Subcutaneous abdominal adipose tissue (tissue), 5 donors: ENCODE results near the gene NCOA3.

Experiments
- H3K27ac ChIP-seq: one replicate; pipeline ENCODE4 v1.7.0; 2013; ENCODE audit warnings: low read depth, mild to moderate bottlenecking, inconsistent platforms, low read length, moderate library complexity
- H3K27me3 ChIP-seq, 5 donors: one replicate each; pipeline ENCODE4 v1.7.0; 2013; ENCODE audit warnings: low read length in 5 of 5, inconsistent platforms in 1 of 5; ENCODE audit not compliant: control insufficient read depth in 5 of 5, insufficient read depth in 4 of 5
- H3K36me3 ChIP-seq, 5 donors: one replicate each; pipeline ENCODE4 v1.7.0; 2013; ENCODE audit warnings: low read length in 5 of 5; ENCODE audit not compliant: control insufficient read depth in 5 of 5, insufficient read depth in 5 of 5
- H3K4me1 ChIP-seq, 5 donors: one replicate each; pipeline ENCODE4 v1.7.0; 2013; ENCODE audit warnings: low read length in 5 of 5, mild to moderate bottlenecking in 3 of 5, moderate library complexity in 1 of 5; ENCODE audit not compliant: control insufficient read depth in 5 of 5, insufficient read depth in 5 of 5
- H3K4me3 ChIP-seq, 5 donors: one replicate each; pipeline ENCODE4 v1.7.0; 2013; ENCODE audit warnings: low read length in 5 of 5, low read depth in 1 of 5
- H3K9ac ChIP-seq, 5 donors: one replicate each; pipeline ENCODE4 v1.7.0; 2013; ENCODE audit warnings: low read length in 5 of 5, mild to moderate bottlenecking in 4 of 5, moderate library complexity in 3 of 5
- H3K9me3 ChIP-seq, 5 donors: one replicate each; pipeline ENCODE4 v1.7.0; 2013; ENCODE audit warnings: low read length in 5 of 5; ENCODE audit not compliant: control insufficient read depth in 5 of 5
- donor health status: healthy.
- donor health status: healthy.
- donor health status: healthy.
- donor health status: healthy.
- donor health status: healthy.

NCOA3 gene

DNA sequence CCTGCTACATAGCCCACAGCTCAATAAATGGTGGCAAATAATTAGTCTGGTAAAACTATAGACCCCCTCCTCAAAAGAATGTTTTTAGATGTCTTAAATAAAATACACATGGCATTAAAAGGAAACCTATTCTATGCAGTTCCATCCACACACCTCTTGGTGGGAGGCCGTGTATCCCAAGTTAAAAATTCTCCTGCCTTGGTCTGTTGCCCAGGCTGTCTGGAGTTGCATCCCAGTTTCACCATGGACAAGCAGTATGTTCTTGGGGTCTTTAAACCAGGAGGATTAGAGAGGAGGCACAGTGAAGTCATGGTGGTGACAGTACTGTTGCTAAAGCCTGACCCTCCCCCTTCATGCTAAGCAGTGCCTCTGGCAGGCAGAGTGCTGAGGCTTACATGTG lies 188.0 kb downstream of the NCOA3 start:
- no peaks in the 10 kb centered on the region for H3K4me1 ChIP-seq
- H3K27ac ChIP-seq: no peak overlapping the region
- no peak overlapping the region for H3K9ac ChIP-seq
- H3K27me3 ChIP-seq: no peaks in the 10 kb centered on the region
- peaks cover 7 to 37% (median 30%) of the 10 kb centered on the region in 5 donors for H3K9me3 ChIP-seq
- no peak overlapping the region for H3K4me3 ChIP-seq
- peaks cover 0 to 25% (median 3%) of the 10 kb centered on the region in 5 donors for H3K36me3 ChIP-seq

DNA sequence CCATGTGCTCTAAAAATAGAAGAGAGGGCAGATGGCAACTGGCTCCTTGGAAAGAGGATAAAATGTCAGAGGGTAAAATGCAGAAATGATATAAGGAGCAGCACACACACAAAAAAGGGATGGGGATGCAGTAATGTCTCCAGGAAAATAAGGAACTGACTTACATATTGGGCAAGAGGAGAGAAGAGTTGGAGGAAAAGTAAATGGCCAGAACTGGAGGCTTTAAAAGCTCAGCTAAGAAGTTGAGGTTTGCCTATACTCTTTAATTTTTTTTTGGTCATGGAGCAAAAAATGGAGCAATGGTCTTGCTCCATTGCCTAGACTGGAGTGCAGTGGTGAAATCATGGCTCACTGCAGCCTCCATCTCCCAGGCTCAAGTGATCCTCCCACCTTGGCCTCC lies 189.9 kb downstream of the NCOA3 start:
- peaks cover 7 to 37% (median 30%) of the 10 kb centered on the region in 5 donors for H3K9me3 ChIP-seq
- peak overlapping the region in 1 of 5 donors; percentile 30 for H3K4me3 ChIP-seq
- H3K9ac ChIP-seq: no peak overlapping the region
- H3K27ac ChIP-seq: no peak overlapping the region
- no peaks in the 10 kb centered on the region for H3K4me1 ChIP-seq
- H3K27me3 ChIP-seq: no peaks in the 10 kb centered on the region
- peaks cover 0 to 22% (median 3%) of the 10 kb centered on the region in 5 donors for H3K36me3 ChIP-seq

DNA sequence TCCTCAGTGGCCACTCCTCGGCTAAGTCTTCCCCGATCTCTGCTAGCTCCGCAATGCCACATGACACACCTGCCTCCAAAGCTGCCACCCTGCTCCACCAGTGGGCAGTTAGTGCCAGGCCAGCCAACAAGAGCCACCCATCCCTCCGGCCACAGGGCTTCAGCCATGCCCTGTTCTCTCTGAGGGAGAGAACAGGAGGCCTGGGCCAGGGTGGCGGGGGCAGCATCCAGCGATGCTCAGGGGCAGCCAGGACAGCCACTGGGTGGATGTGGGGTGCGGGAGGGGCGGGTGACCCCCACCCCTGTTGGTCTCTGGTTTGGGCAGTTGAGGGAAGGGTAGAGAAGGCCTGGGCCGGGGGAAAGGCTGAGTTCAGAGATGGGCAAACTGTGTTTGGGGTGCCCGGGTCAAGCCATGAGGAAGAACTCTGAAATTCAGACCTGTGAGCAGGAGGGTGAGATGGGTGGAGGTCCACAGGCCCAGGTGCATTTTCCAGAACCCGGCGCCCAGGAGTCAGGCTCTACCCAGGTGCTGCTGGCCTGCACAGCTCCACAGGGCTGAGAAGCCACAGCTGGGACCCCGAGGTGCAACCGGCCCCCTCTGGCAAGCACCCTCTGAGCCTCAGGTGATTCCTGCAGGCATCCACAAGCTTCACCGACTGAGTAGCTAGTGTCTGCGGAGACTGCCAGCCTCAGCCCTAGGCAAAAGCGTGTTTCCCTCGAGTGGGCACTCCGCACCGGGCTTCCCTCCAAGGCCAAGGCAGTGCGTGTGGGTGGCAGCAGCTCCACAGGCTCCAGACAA lies 192.5 kb downstream of the NCOA3 start:
- Histone ChIP-seq H3K9me3 (peaks cover 7 to 37% (median 30%) of the 10 kb centered on the region in 5 donors), H3K36me3 (peaks cover 0 to 10% (median 3%) of the 10 kb centered on the region in 5 donors), H3K9ac (no peak overlapping the region), H3K4me3 (no peak overlapping the region), H3K27me3 (no peaks in the 10 kb centered on the region), H3K4me1 (no peaks in the 10 kb centered on the region), H3K27ac (no peak overlapping the region)

DNA sequence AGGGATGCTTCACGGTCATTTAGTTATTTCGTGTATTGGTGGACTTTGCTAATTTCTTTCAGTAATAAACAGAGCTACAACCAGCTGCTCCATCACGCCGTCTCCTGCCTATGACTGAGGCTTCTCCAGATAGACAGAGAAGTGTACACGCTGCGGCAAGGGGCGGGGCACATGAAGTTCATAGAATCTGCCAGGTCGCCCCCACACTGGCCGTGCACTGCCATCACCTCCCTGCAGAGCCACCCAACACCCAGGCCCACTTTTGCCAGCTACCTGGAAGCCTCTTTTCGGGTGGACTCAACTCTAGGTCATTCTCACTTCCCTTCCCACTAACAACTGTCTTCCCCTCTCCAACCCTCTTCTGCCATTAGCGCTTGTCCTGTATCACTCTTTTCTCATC lies 195.2 kb downstream of the NCOA3 start:
- H3K9me3 ChIP-seq: peaks cover 3 to 15% (median 14%) of the 10 kb centered on the region in 5 donors
- H3K4me1 ChIP-seq: no peaks in the 10 kb centered on the region
- H3K27ac ChIP-seq: no peak overlapping the region
- peaks cover 0 to 6% (median 0%) of the 10 kb centered on the region in 5 donors for H3K36me3 ChIP-seq
- H3K9ac ChIP-seq: no peak overlapping the region
- H3K27me3 ChIP-seq: no peaks in the 10 kb centered on the region
- no peak overlapping the region for H3K4me3 ChIP-seq

DNA sequence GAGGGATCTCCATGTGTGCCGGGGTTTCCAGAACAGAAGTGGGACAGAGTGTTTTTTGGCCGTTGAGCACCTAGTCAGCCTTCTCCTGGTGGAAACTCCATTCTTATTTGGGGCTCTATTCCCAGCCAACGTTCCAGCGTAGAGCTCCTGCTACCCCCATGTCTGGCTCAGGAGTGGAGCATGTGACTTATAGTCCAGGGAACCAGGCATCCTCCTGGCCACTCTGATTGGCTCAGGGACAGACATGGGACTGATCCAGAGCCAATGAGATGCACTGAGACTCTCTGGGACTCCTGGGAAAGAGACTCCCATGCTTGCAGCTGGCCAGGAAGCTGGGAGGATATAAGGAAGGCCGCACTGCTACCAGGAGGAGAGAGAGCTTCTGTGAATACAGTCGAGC lies 196.5 kb downstream of the NCOA3 start:
- Histone ChIP-seq H3K9ac (no peak overlapping the region), H3K27ac (no peak overlapping the region), H3K9me3 (peaks cover 0 to 5% (median 4%) of the 10 kb centered on the region in 5 donors), H3K4me3 (no peak overlapping the region), H3K36me3 (peaks cover 0 to 6% (median 0%) of the 10 kb centered on the region in 5 donors), H3K4me1 (no peaks in the 10 kb centered on the region), H3K27me3 (no peaks in the 10 kb centered on the region)

DNA sequence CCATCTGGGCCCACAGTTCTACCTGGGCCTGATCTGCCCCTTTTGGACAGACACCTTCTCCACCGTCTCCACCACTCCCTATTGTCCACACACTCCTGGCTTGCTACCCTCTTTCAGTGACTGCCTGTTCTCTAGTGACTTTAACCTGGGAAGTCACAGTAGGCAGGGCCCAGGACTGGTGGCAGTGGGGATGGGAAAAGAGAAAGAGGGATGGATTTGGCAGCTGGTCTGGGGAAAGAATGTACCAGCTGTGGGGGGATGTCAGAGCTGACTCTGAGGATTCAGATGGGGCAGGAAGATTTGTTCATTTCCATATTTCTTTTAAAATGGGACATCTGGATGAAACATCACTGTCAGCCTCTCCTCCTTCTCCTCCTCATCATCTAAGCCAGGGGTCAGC lies 198.1 kb downstream of the NCOA3 start:
- Histone ChIP-seq H3K9ac (no peak overlapping the region), H3K27ac (no peak overlapping the region), H3K36me3 (peaks cover 0 to 6% (median 0%) of the 10 kb centered on the region in 5 donors)

DNA sequence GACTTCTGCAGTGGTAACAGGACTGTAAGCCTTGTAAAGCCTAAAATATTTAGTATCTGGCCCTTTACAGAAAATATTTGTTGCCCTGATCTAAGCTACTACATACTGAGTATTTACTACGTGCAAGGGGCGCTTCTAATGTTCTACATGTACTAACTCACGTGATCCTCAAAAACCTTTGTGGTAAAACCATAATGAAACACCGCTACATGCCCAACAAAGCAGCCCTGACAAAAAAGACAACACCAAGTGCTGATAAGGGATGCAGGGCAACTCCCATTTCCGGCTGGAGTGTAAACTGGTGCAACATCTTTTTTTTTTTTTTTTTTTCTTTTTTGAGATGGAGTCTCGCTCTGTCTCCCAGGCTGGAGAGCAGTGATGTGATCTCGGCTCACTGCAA lies 198.6 kb downstream of the NCOA3 start:
- no peaks in the 10 kb centered on the region for H3K9me3 ChIP-seq
- H3K4me1 ChIP-seq: peaks cover 0 to 9% (median 6%) of the 10 kb centered on the region in 5 donors
- H3K9ac ChIP-seq: no peak overlapping the region
- no peak overlapping the region for H3K4me3 ChIP-seq
- no peaks in the 10 kb centered on the region for H3K27me3 ChIP-seq
- H3K36me3 ChIP-seq: peaks cover 0 to 6% (median 0%) of the 10 kb centered on the region in 5 donors
- no peak overlapping the region for H3K27ac ChIP-seq

More for the DNA sequence above, 198.1 kb downstream of the NCOA3 start:
- no peak overlapping the region for H3K4me3 ChIP-seq
- H3K9me3 ChIP-seq: no peaks in the 10 kb centered on the region
- peaks cover 0 to 3% (median 1%) of the 10 kb centered on the region in 5 donors for H3K4me1 ChIP-seq
- H3K27me3 ChIP-seq: no peaks in the 10 kb centered on the region

DNA sequence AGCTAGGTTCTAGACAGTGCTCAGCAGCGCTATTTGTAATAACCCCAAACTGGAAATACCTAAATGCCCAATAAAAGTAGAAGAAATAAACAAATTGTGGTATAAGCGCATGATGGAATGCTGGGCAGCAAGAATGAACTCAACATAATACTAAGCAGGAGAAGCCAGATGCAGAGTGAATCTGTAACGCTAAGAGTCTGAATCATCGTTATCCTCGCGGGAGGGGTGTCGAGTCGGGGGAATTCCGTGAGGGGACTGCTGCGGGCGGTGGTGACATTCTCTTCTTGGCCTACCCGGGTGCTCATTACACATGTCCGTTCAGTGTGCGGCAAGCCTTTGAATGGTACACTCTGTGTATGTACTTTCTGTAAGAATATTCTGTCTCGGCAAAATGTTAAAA lies 199.9 kb downstream of the NCOA3 start:
- H3K4me1 ChIP-seq: peaks cover 0 to 17% (median 12%) of the 10 kb centered on the region in 5 donors
- H3K27ac ChIP-seq: no peak overlapping the region
- no peak overlapping the region for H3K4me3 ChIP-seq

DNA sequence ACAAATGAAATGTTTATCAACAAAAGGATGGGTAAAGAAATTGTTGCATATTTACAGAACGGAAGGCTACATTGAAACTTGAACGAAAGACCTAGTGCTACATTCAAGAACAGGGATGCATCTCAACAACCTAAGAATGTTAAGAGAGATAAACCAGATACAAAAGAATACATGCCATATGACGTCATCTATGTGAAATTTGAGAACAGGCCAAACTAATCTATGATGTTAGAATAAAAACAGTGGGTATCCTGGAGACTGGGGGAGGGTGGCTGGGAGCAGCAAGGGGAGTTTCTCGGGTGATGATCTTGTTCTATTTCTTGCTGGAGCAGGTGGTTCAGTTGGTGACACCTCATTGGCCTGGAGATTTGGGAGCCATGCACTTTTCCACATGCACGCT lies 202.1 kb downstream of the NCOA3 start:
- H3K9me3 ChIP-seq: no peaks in the 10 kb centered on the region
- H3K36me3 ChIP-seq: peaks cover 0 to 6% (median 0%) of the 10 kb centered on the region in 5 donors
- H3K27me3 ChIP-seq: peaks cover 0 to 4% (median 0%) of the 10 kb centered on the region in 5 donors
- H3K4me1 ChIP-seq: peaks cover 1 to 24% (median 15%) of the 10 kb centered on the region in 5 donors
- H3K4me3 ChIP-seq: no peak overlapping the region
- no peak overlapping the region for H3K9ac ChIP-seq
- no peak overlapping the region for H3K27ac ChIP-seq

More for the DNA sequence above, 199.9 kb downstream of the NCOA3 start:
- Histone ChIP-seq H3K9ac (no peak overlapping the region), H3K36me3 (peaks cover 0 to 6% (median 0%) of the 10 kb centered on the region in 5 donors), H3K9me3 (no peaks in the 10 kb centered on the region), H3K27me3 (no peaks in the 10 kb centered on the region)

DNA sequence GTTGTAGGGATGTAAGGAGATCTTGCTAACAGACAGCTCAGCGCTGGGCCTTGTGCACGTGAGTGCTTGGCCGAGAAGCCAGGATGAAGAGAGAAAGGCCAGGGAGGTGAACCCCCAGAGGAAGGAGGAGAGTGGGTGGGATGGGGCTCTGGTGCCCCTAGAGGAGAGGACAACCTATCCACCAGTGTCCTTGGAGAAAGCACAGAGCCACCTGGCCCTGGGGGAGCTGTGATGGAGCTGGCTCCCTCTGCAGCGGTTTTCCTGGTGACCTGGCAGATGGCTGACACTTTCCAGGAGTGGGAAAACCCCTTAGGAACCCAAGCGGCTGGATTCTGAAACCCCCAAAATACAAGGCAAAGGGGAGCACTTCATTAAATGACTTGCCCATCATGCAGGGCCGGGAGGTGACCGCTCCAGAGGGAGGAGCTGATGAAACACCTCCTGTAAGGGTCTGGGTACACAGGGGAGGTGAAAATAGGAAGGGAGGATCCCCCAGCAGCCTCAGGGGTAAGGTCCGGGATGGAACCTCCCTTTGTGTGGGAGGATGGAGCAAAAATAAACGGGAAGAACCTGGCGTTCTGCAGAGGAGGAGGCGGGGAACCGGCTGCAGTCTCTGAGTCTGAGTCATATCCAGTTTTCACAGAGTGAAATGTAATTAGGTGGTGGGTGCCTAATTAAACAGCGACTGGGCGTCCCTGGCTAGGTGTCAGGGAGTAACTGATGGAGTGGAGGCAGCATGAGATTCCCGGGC lies 203.2 kb downstream of the NCOA3 start:
- Histone ChIP-seq H3K27ac (no peak overlapping the region), H3K4me3 (no peak overlapping the region)

More for the DNA sequence above, 203.2 kb downstream of the NCOA3 start:
- no peak overlapping the region for H3K9ac ChIP-seq
- no peaks in the 10 kb centered on the region for H3K9me3 ChIP-seq
- peaks cover 1 to 28% (median 15%) of the 10 kb centered on the region in 5 donors for H3K4me1 ChIP-seq
- H3K36me3 ChIP-seq: peaks cover 0 to 6% (median 0%) of the 10 kb centered on the region in 5 donors
- H3K27me3 ChIP-seq: peaks cover 0 to 4% (median 0%) of the 10 kb centered on the region in 5 donors
